GM12878 (cell line): ENCODE results near the gene ZNF107. TPM values are rescaled to one million over a fixed set of nuclear protein-coding genes. Genes with fewer than 3 reads are reported as not detected.

ENCODE experiments used
- ATAC-seq: fragments of 200-7000 bp; cut with Tn5 transposase; 3 replicates; pipeline ENCODE4 v1.9.1; 2020; ENCODE audit warnings: mild to moderate bottlenecking, moderate library complexity
- BruUV-seq: library from RNA; stranded (reverse); fragments of 400-500 nt; replicated peaks from 2 replicates; lab custom pipeline; 2021; lab: Mats Ljungman, UMichigan
- CTCF ChIA-PET: fragments of 300-600 bp; sonication (Branson Sonifier 250); formaldehyde crosslinking; extraction: SDS; loops from one replicate; lab custom pipeline; 2021; ENCODE audit warnings: inconsistent platforms; lab: Yijun Ruan, JAX
- POLR2A ChIA-PET: fragments of 350-600 bp; formaldehyde crosslinking; extraction: SDS; loops from one replicate; lab custom pipeline; 2021; ENCODE audit warnings: inconsistent platforms; lab: Charles Lee
- RAD21 ChIA-PET: fragments of 300-600 bp; sonication (Branson Sonifier 250); formaldehyde crosslinking; loops from one replicate; lab custom pipeline; 2023; ENCODE audit warnings: antibody characterized with exemption; ENCODE audit not compliant: unreplicated experiment; lab: Charles Lee
- SMC1A ChIA-PET: fragments of 300-600 bp; sonication (Branson Sonifier 250); formaldehyde crosslinking; loops from one replicate; lab custom pipeline; 2023; ENCODE audit not compliant: unreplicated experiment, uncharacterized antibody; lab: Charles Lee
- DNase-seq: peaks from one replicate; pipeline ENCODE4 v3.0.0-alpha.2; 2011; ENCODE audit warnings: low read depth, low spot score
- FAIRE-seq: peaks from 3 replicates; lab custom pipeline; 2011; peaks lifted over from hg19 to GRCh38; lab: Jason Lieb, UNC
- H2AFZ ChIP-seq: 2 replicates; pipeline ENCODE4 v1.6.0; 2011; ENCODE audit warnings: low read depth, low read length, control low read depth; ENCODE audit not compliant: control insufficient read depth
- H3K27ac ChIP-seq: 2 replicates; pipeline ENCODE4 v1.5.1; 2011; ENCODE audit warnings: control low read depth; ENCODE audit not compliant: control insufficient read depth, insufficient read depth
- H3K27me3 ChIP-seq, 2 experiments: replicated peaks in 1 of 2; 2 replicates each; pipeline versions ENCODE4 v1.6.0 to v1.6.1; 2011; ENCODE audit warnings: low read length in 1 of 2; ENCODE audit not compliant: control insufficient read depth in 2 of 2, insufficient read depth in 2 of 2
- H3K36me3 ChIP-seq, 2 experiments: 2 replicates each; pipeline ENCODE4 v1.5.1; 2011; ENCODE audit warnings: low read length in 1 of 2; ENCODE audit not compliant: control insufficient read depth in 2 of 2, insufficient read depth in 2 of 2
- H3K4me1 ChIP-seq: 2 replicates; pipeline ENCODE4 v1.6.1; 2011; ENCODE audit warnings: mild to moderate bottlenecking, low read length, moderate library complexity, mixed read lengths; ENCODE audit not compliant: control insufficient read depth, insufficient read depth
- H3K4me2 ChIP-seq: 2 replicates; pipeline ENCODE4 v1.6.0; 2011; ENCODE audit warnings: control low read depth; ENCODE audit not compliant: control insufficient read depth, insufficient read depth
- H3K4me3 ChIP-seq: fragments of 200-600 bp; sonication (generic); 2 replicates; pipeline ENCODE4 v1.5.1; 2016
- H3K79me2 ChIP-seq: 2 replicates; pipeline ENCODE4 v1.6.0; 2011; ENCODE audit warnings: low read length; ENCODE audit not compliant: control insufficient read depth, insufficient read depth
- H3K9ac ChIP-seq: 2 replicates; pipeline ENCODE4 v1.8.0; 2011; ENCODE audit warnings: low read length, control low read depth, mixed read lengths; ENCODE audit not compliant: control insufficient read depth, insufficient read depth
- H3K9me3 ChIP-seq: replicated peaks from 3 replicates; pipeline ENCODE4 v1.5.1; 2011; ENCODE audit warnings: mild to moderate bottlenecking, low read length; ENCODE audit not compliant: control insufficient read depth, insufficient read depth
- H4K20me1 ChIP-seq: 2 replicates; pipeline ENCODE4 v1.6.0; 2011; ENCODE audit not compliant: control insufficient read depth, insufficient read depth
- BACH1 ChIP-seq: fragments of 450-650 bp; IDR thresholded peaks from 2 replicates; pipeline ENCODE4 v1.6.1; 2017; ENCODE audit warnings: mild to moderate bottlenecking, borderline replicate concordance
- CBFB ChIP-seq: IDR thresholded peaks from 2 replicates; pipeline ENCODE4 v1.6.1; 2016; ENCODE audit warnings: antibody characterized with exemption, low read depth
- GATAD2B ChIP-seq: fragments of 450-650 bp; conservative IDR thresholded peaks from 2 replicates; pipeline ENCODE4 v1.6.1; 2017; ENCODE audit warnings: low read depth, mild to moderate bottlenecking, moderate library complexity
- MTA3 ChIP-seq: IDR thresholded peaks from 2 replicates; pipeline ENCODE4 v1.6.1; 2012; ENCODE audit warnings: low read length, inconsistent platforms, borderline replicate concordance
- NFXL1 ChIP-seq: fragments of 450-650 bp; IDR thresholded peaks from 2 replicates; pipeline ENCODE4 v1.6.1; 2017; ENCODE audit warnings: antibody characterized with exemption, mild to moderate bottlenecking, borderline replicate concordance
- NR2C2 ChIP-seq: IDR thresholded peaks from 2 replicates; pipeline ENCODE4 v1.6.1; 2011; ENCODE audit warnings: borderline replicate concordance, low read depth; ENCODE audit not compliant: control insufficient read depth, insufficient read length
- RB1 ChIP-seq: fragments of 450-650 bp; formaldehyde crosslinking; IDR thresholded peaks from 2 replicates; pipeline ENCODE4 v1.6.1; 2017; ENCODE audit warnings: mild to moderate bottlenecking, borderline replicate concordance
- SIX5 ChIP-seq: IDR thresholded peaks from 2 replicates; pipeline ENCODE4 v1.6.1; 2011; ENCODE audit warnings: mild to moderate bottlenecking, low read depth, low read length, moderate library complexity; ENCODE audit not compliant: severe bottlenecking
- TCF12 ChIP-seq: IDR thresholded peaks from 2 replicates; pipeline ENCODE4 v1.6.1; 2011; ENCODE audit warnings: low read depth, mild to moderate bottlenecking, low read length
- USF1 ChIP-seq: IDR thresholded peaks from 2 replicates; pipeline ENCODE4 v1.6.1; 2011; ENCODE audit warnings: borderline replicate concordance, low read depth, mild to moderate bottlenecking, moderate library complexity, mixed read lengths, low read length; ENCODE audit not compliant: insufficient read depth; ENCODE audit errors: extremely low read length
- WGBS: methylation state at CpG from one replicate; pipeline ENCODE4 v1.1.6; 2016; ENCODE audit warnings: low lambda C conversion rate; ENCODE audit not compliant: insufficient replicate concordance, insufficient coverage; ENCODE audit errors: missing lambda C conversion rate; 5-methylcytosine and 5-hydroxymethylcytosine counted together
- in situ Hi-C: fragments of 300-500 bp; cut with MboI; formaldehyde crosslinking; loops from 9 replicates; pipeline ENCODE4 v1.14.3; 2018; ENCODE audit warnings: mixed read lengths
- intact Hi-C: fragments of 100-400 bp; cut with micrococcal nuclease; formaldehyde crosslinking; loops from one replicate; pipeline ENCODE4 v1.14.2; 2022; ENCODE audit not compliant: unreplicated experiment
- polyA plus RNA-seq, 11 experiments: library from polyadenylated mRNA; depleted of rRNA in 4 of 11; unstranded in 6 of 11; stranded (reverse) in 5 of 11; fragments of >200 nt; fragmentation: Nextera tagmentation in 4 of 11; fragmentation: Illumina TruSeq in 1 of 11; extraction: Ambion mirVana in 4 of 11; extraction: Trizol in 1 of 11; gene quantifications; 1 replicate in 1 of 11; 2 replicates in 10 of 11; pipeline versions ENCODE4 v1.2.1 to v1.2.3, GENCODE V29; 2011 to 2016; ENCODE audit warnings: inconsistent platforms in 2 of 11, missing spikeins in 2 of 11, low read depth in 1 of 11
- total RNA-seq, 4 experiments: library from RNA; depleted of rRNA in 3 of 4; stranded (reverse); fragments of >200 nt in 3 of 4; fragmentation: Illumina TruSeq in 1 of 4; extraction: Trizol in 1 of 4; gene quantifications; 2 replicates each; pipeline versions ENCODE4 v1.2.1 to v1.2.3, GENCODE V29; 2013 to 2021

Gene ZNF107
- total and polyA plus RNA-seq, 10 of the 15 experiments (the other 5 are each of a cell fraction or from before 2014, with no cell fraction given): 3.2 to 23.3 (median 13.7) TPM

DNA sequence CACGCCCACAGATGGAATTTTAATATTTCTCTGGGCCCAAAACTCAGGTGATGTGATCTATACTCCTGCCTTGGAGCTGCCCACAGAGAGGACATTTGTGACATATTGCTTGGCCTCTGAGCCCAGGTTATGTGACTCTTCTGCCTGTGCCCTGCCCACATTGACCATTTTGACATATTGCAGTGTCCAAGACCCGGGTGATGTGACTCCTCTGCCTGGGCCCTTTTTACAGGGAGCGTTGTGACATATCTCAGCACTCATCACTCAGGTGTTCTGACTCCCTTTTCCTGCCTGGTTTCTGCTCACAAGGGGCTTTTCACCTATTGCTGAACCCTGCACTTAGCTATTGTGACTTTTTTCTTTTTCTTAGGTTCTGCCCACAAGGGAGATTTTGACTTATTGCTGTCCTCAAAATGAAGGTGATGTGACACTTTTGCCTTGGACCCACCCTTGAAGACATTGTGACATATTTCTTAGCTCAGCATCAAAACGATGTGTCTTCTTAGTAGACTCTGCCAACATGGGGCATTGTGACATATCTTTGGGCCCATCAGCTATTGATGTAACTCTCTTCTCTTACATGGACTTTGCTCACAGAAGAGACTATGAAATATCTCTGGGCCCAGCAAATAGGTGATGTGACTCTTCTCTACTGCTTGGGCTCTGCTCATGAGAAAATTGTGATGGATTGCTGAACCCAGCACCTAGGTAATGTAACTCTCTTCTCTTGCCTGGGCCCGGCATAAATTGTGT is 11.0 kb upstream of the ZNF107 start:
- 25% methylated on average over 5 of the region's 5 CpGs for WGBS
- BruUV-seq: no TSS peak
- Histone ChIP-seq H3K9ac (no peak overlapping the region), H3K4me2 (no peak overlapping the region)
- CTCF ChIA-PET: no interaction called here
- ATAC-seq: no peak
- TF ChIP-seq CBFB: no peak
- no peak for TF ChIP-seq SIX5
- TF ChIP-seq NR2C2: no peak
- no peak for TF ChIP-seq GATAD2B
- no peak for TF ChIP-seq MTA3
- no peak for TF ChIP-seq RB1
- no peak for TF ChIP-seq NFXL1
- TF ChIP-seq TCF12: no peak
- no peak for TF ChIP-seq USF1
- no peak for TF ChIP-seq BACH1
- TF ChIP-seq, all 136 proteins: peak for 0
- H3K4me3 ChIP-seq: no peak overlapping the region
- POLR2A ChIA-PET: no interaction called here
- FAIRE-seq (no peak), DNase-seq (no peak)
- in situ Hi-C loops (no loop called here), intact Hi-C loops (no loop called here)
- H3K79me2 ChIP-seq: no peaks in the 10 kb centered on the region
- H3K9me3 ChIP-seq: no peaks in the 10 kb centered on the region; the same call in 2 of the 3 replicates
- no peak overlapping the region for H2AFZ ChIP-seq
- RAD21 ChIA-PET: no interaction called here
- SMC1A ChIA-PET: no interaction called here
- no peak overlapping the region for H3K27ac ChIP-seq
- H3K27me3 ChIP-seq: no peaks in the 10 kb centered on the region
- no peaks in the 10 kb centered on the region for H4K20me1 ChIP-seq
- no peaks in the 10 kb centered on the region for H3K4me1 ChIP-seq
- H3K36me3 ChIP-seq: no peaks in the 10 kb centered on the region
